ENCODE data around the gene SLC35F6. TPM values are rescaled to one million over a fixed set of nuclear protein-coding genes. Genes with fewer than 3 reads are reported as not detected.
"Not testable (repeated sequence)": the region's sequence is repeated elsewhere in the genome, so short reads cannot be mapped to it uniquely, and the experiment has no call there.

Gene SLC35F6
- total and polyA plus RNA-seq, 9 of the 15 experiments (the other 6 are each of a cell fraction or from before 2014, with no cell fraction given) = 11.9 to 47.3 (median 22.5) TPM

- H3K27me3 ChIP-seq (ENCODE audit: control insufficient read depth in 2 of 2, insufficient read depth in 2 of 2, low read length in 2 of 2); POLR2A ChIA-PET; BruUV-seq (replicated peaks); H3K36me3 ChIP-seq (ENCODE audit: control insufficient read depth, insufficient read depth, low read length); ATAC-seq; H4K20me1 ChIP-seq (replicated peaks; ENCODE audit: control insufficient read depth, insufficient read depth, low read length); H3K4me3 ChIP-seq; in situ Hi-C loops (cut with MboI); CTCF ChIA-PET (ENCODE audit: low intra/inter-chr PET ratio); H3K9me1 ChIP-seq (ENCODE audit: control insufficient read depth, insufficient read depth, low read length); H3K9me3 ChIP-seq (replicated peaks; ENCODE audit: control insufficient read depth, insufficient read depth, low read depth, low read length); H3K79me2 ChIP-seq (ENCODE audit: control insufficient read depth, insufficient read depth, low read length): not testable (repeated sequence)
- Histone ChIP-seq H3K9ac (ENCODE audit: insufficient read depth in 1 of 2, low read depth in 2 of 2, low read length in 2 of 2) (peak overlapping the region in 1 of 2 experiments; percentile 55; a peak in 2 of 4 replicates), H3K4me1 (replicated peaks in 1 of 2; ENCODE audit: control insufficient read depth in 2 of 2, insufficient read depth in 2 of 2, low read length in 2 of 2) (peaks cover 12 to 14% of the 10 kb centered on the region in 2 experiments), H3K27ac (ENCODE audit: extremely low read depth, low read depth, low read length) (peak overlapping the region; percentile 77), H3K4me2 (ENCODE audit: insufficient read depth, low read length) (peak overlapping the region; percentile 29; the same call in 1 of the 2 replicates), H2AFZ (ENCODE audit: low read depth, low read length) (peak overlapping the region; percentile 97)
- WGBS (ENCODE audit: insufficient coverage, low coverage, missing lambda C conversion rate) = 8% methylated on average over 5 of the region's 8 CpGs
- DNase-seq (ENCODE audit: extremely low read depth in 1 of 4, low spot score in 3 of 4) (peak in 1 of 4 experiments; percentile 52), FAIRE-seq (peak; percentile 44)
- intact Hi-C loops (cut with micrococcal nuclease) = loop anchor here (10.0 kb wide), 1 partner anchor 245 kb away; no protein-coding TSS in a partner anchor
- TF ChIP-seq DDX20 (tag; IDR thresholded peaks at IDR 0.05; ENCODE audit: low read depth) = peak; percentile 96
- peak; percentile 98 for TF ChIP-seq KLF6 (CRISPR knock-in tag; IDR thresholded peaks at IDR 0.05; ENCODE audit: borderline replicate concordance)
- TF ChIP-seq ZNF584 (CRISPR knock-in tag; IDR thresholded peaks at IDR 0.05; ENCODE audit: low read depth) = peak; percentile 96
- TF ChIP-seq NCOA2 (IDR thresholded peaks at IDR 0.05; ENCODE audit: partially characterized antibody in 2 of 2) = peak in 1 of 2 experiments; percentile 68
- TF ChIP-seq KLF13 (tag; IDR thresholded peaks at IDR 0.05; ENCODE audit: borderline replicate concordance, low read depth) = 0 out of 2 replicates have a peak, but pooled peaks have one; percentile 47
- TF ChIP-seq ZSCAN32 (CRISPR knock-in tag; IDR thresholded peaks at IDR 0.05) = peak; percentile 84
- TF ChIP-seq DIDO1 (tag; IDR thresholded peaks at IDR 0.05; ENCODE audit: low read depth) = 0 out of 2 replicates have a peak, but pooled peaks have one; percentile 63
- TF ChIP-seq, protein P1, sequence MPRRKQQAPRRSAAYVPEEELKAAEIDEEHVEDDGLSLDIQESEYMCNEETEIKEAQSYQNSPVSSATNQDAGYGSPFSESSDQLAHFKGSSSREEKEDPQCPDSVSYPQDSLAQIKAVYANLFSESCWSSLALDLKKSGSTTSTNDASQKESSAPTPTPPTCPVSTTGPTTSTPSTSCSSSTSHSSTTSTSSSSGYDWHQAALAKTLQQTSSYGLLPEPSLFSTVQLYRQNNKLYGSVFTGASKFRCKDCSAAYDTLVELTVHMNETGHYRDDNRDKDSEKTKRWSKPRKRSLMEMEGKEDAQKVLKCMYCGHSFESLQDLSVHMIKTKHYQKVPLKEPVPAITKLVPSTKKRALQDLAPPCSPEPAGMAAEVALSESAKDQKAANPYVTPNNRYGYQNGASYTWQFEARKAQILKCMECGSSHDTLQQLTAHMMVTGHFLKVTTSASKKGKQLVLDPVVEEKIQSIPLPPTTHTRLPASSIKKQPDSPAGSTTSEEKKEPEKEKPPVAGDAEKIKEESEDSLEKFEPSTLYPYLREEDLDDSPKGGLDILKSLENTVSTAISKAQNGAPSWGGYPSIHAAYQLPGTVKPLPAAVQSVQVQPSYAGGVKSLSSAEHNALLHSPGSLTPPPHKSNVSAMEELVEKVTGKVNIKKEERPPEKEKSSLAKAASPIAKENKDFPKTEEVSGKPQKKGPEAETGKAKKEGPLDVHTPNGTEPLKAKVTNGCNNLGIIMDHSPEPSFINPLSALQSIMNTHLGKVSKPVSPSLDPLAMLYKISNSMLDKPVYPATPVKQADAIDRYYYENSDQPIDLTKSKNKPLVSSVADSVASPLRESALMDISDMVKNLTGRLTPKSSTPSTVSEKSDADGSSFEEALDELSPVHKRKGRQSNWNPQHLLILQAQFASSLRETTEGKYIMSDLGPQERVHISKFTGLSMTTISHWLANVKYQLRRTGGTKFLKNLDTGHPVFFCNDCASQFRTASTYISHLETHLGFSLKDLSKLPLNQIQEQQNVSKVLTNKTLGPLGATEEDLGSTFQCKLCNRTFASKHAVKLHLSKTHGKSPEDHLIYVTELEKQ (CRISPR knock-in tag; IDR thresholded peaks at IDR 0.05) = peak; percentile 94
- peak; percentile 60; the same call in 1 of the 2 replicates for TF ChIP-seq ZNF551 (CRISPR knock-in tag; IDR thresholded peaks at IDR 0.05)
- peak; percentile 26; the same call in 1 of the 2 replicates for TF ChIP-seq VEZF1 (CRISPR knock-in tag; IDR thresholded peaks at IDR 0.05)
- peak; percentile 96 for TF ChIP-seq ZBTB9 (CRISPR knock-in tag; IDR thresholded peaks at IDR 0.05)
- 0 out of 2 replicates have a peak, but pooled peaks have one; percentile 36 for TF ChIP-seq BCOR (IDR thresholded peaks at IDR 0.05)
- TF ChIP-seq, protein P2, sequence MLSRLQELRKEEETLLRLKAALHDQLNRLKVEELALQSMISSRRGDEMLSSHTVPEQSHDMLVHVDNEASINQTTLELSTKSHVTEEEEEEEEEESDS (CRISPR knock-in tag; IDR thresholded peaks at IDR 0.05) = peak; percentile 49; the same call in 1 of the 2 replicates
- TF ChIP-seq KDM1A (IDR thresholded peaks at IDR 0.05) = peak; percentile 43 to 80; a peak in 2 of 4 replicates
- TF ChIP-seq ZNF583 (CRISPR knock-in tag; IDR thresholded peaks at IDR 0.05) = peak; percentile 97
Measured at GRCh38 chr2:26749787-26750420, 14.2 kb upstream of the SLC35F6 start.

Measured in K562 (cell line).